PC-9 (cell line): Measurements from ENCODE around the gene SHISA7.

Experiments
- CTCF ChIP-seq: fragments of 200-600 bp; sonication (generic); conservative IDR thresholded peaks from 2 replicates; pipeline ENCODE4 v1.6.1; 2017; ENCODE audit warnings: mixed run types, antibody characterized with exemption, mild to moderate bottlenecking, moderate library complexity
- EZH2 ChIP-seq: fragments of 200-600 bp; sonication (generic); IDR thresholded peaks from 2 replicates; pipeline ENCODE4 v1.8.0; 2017; ENCODE audit warnings: antibody characterized with exemption, low read depth

GRCh38 chr19:55459551-55459949 lies 16.4 kb upstream of the SHISA7 start:
- no peak for TF ChIP-seq EZH2
- TF ChIP-seq CTCF: no peak
